GM12878 (cell line): Measurements from ENCODE around the gene FIG4.

Source experiments
- BMI1 ChIP-seq: fragments of 450-650 bp; IDR thresholded peaks from 2 replicates; pipeline ENCODE4 v1.6.1; 2016; ENCODE audit warnings: mild to moderate bottlenecking, moderate library complexity, borderline replicate concordance
- CEBPB ChIP-seq, 2 experiments: fragments of 150-350 bp in 1 of 2; IDR thresholded peaks; 2 replicates each; pipeline ENCODE4 v1.6.1; 2012 to 2014; ENCODE audit warnings: low read depth in 2 of 2, low read length in 2 of 2, borderline replicate concordance in 1 of 2, inconsistent platforms in 1 of 2
- FOXK2 ChIP-seq: fragments of 450-650 bp; IDR thresholded peaks from 2 replicates; pipeline ENCODE4 v1.6.1; 2017; ENCODE audit warnings: mild to moderate bottlenecking, moderate library complexity
- POLR2A ChIP-seq: IDR thresholded peaks from 2 replicates; pipeline ENCODE4 v1.6.1; 2011; ENCODE audit warnings: low read depth, mild to moderate bottlenecking, low read length
- RCOR1 ChIP-seq: conservative IDR thresholded peaks from 2 replicates; pipeline ENCODE4 v1.6.1; 2012; ENCODE audit warnings: low read depth, low read length, improper control_type of control experiment

DNA sequence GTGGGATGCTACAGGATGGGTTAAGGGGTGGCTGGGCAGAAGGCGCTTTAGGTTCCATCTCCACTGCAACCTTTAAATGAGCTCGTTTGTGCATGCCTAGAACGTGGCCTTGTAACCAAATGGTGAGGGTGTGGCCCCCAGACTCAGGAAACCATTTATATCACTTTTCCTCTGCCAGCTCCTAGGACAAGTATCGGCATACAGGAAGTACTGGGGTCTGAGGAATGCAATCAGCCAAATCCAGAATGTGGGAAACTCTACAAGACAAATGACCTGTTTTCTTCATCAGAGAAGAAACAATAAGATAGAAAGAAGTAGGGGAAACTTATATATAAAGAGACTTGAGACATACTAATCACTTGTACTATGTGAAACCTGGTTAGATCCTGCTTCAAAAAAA, 21.3 kb upstream of the FIG4 start:
- TF ChIP-seq POLR2A (no peak), CEBPB (IDR thresholded peaks at IDR 0.05; ENCODE audit: borderline replicate concordance in 1 of 2, low read depth in 2 of 2, low read length in 2 of 2) (no peak), RCOR1 (no peak), FOXK2 (no peak), BMI1 (no peak)
